ENCODE data around the gene FAM136A.

Gene FAM136A

GRCh38 chr2:70255637-70256314, 46.1 kb downstream of the FAM136A start:
- Mint-ChIP-seq H3K27ac (peak overlapping the region in 1 of 3 experiments; percentile 66), H3K36me3 (ENCODE audit: low read depth) (peaks cover 14% of the 10 kb centered on the region), H3K9me3 (no peaks in the 10 kb centered on the region), H3K4me1 (peaks cover 22% of the 10 kb centered on the region), H3K27me3 (ENCODE audit: low read depth) (peaks cover 4% of the 10 kb centered on the region), H3K4me3 (peak overlapping the region; percentile 47 to 78 (median 66))
- TF ChIP-seq CTCF (IDR thresholded peaks at IDR 0.05; ENCODE audit: unreplicated experiment in 3 of 3) = no peak

GRCh38 chr2:70250434-70250833, 51.4 kb downstream of the FAM136A start:
- H3K9me3 Mint-ChIP-seq = no peaks in the 10 kb centered on the region
- H3K4me3 Mint-ChIP-seq = no peak overlapping the region
- H3K27ac Mint-ChIP-seq = no peak overlapping the region
- peaks cover 4% of the 10 kb centered on the region for H3K36me3 Mint-ChIP-seq (ENCODE audit: low read depth)
- H3K4me1 Mint-ChIP-seq = peaks cover 8% of the 10 kb centered on the region
- H3K27me3 Mint-ChIP-seq (ENCODE audit: low read depth) = peaks cover 4% of the 10 kb centered on the region
- TF ChIP-seq CTCF (IDR thresholded peaks at IDR 0.05; ENCODE audit: unreplicated experiment in 3 of 3) = no peak

GRCh38 chr2:70248181-70248847, 53.6 kb downstream of the FAM136A start, which contains the start of gene TIA1:
Gene TIA1 (minus strand): TSS chr2:70248628. CDS start chr2:70248430, 198 bp downstream.
- peaks cover 4% of the 10 kb centered on the region for H3K27me3 Mint-ChIP-seq (ENCODE audit: low read depth)
- peak within 1 kb of the TSS; percentile 100 for H3K27ac Mint-ChIP-seq
- H3K4me3 Mint-ChIP-seq = peak within 1 kb of the TSS; percentile 98 to 99 (median 98)
- TF ChIP-seq CTCF (IDR thresholded peaks at IDR 0.05; ENCODE audit: unreplicated experiment in 3 of 3) = no peak
- peaks cover 13% of the 10 kb centered on the region for H3K36me3 Mint-ChIP-seq (ENCODE audit: low read depth)
- no peaks in the 10 kb centered on the region for H3K9me3 Mint-ChIP-seq
- peaks cover 27% of the 10 kb centered on the region for H3K4me1 Mint-ChIP-seq

- Mint-ChIP-seq H3K36me3 (ENCODE audit: low read depth) (peaks cover 18% of the 10 kb centered on the region), H3K9me3 (no peaks in the 10 kb centered on the region), H3K27me3 (ENCODE audit: low read depth) (peaks cover 4% of the 10 kb centered on the region), H3K27ac (peak overlapping the region; percentile 100), H3K4me3 (peak overlapping the region; percentile 98 to 99 (median 98)), H3K4me1 (peaks cover 27% of the 10 kb centered on the region)
- TF ChIP-seq CTCF (IDR thresholded peaks at IDR 0.05; ENCODE audit: unreplicated experiment in 3 of 3) = no peak
Measured at GRCh38 chr2:70247364-70248180, 54.3 kb downstream of the FAM136A start.

Data from nephron (organoid).